H9 (cell line): ENCODE measurements around the gene BPIFB4. TPM values are rescaled to one million over a fixed set of nuclear protein-coding genes. Genes with fewer than 3 reads are reported as not detected.

Experiments
- DNase-seq: peaks from one replicate; pipeline ENCODE4 v3.0.0-alpha.2; 2017
- H2AFZ ChIP-seq: one replicate; pipeline ENCODE4 v1.6.1; 2013; ENCODE audit warnings: mild to moderate bottlenecking, low read length, control low read depth, moderate library complexity
- H2AK5ac ChIP-seq: 2 replicates; pipeline ENCODE4 v1.6.1; 2013; ENCODE audit warnings: low read length, control low read depth, mixed read lengths; ENCODE audit not compliant: insufficient read length
- H2BK120ac ChIP-seq: one replicate; pipeline ENCODE4 v1.6.1; 2013; ENCODE audit warnings: low read depth, mild to moderate bottlenecking, low read length, control low read depth, inconsistent platforms; ENCODE audit not compliant: poor library complexity, severe bottlenecking
- H2BK12ac ChIP-seq: 2 replicates; pipeline ENCODE4 v1.6.1; 2013; ENCODE audit warnings: low read length, control low read depth, mixed read lengths, low read depth; ENCODE audit not compliant: insufficient read length
- H2BK15ac ChIP-seq: 2 replicates; pipeline ENCODE4 v1.6.1; 2013; ENCODE audit warnings: low read depth, low read length, control low read depth
- H2BK20ac ChIP-seq: one replicate; pipeline ENCODE4 v1.6.1; 2013; ENCODE audit warnings: low read depth, mild to moderate bottlenecking, low read length, control low read depth, inconsistent platforms; ENCODE audit not compliant: poor library complexity, severe bottlenecking
- H2BK5ac ChIP-seq: 2 replicates; pipeline ENCODE4 v1.6.1; 2013; ENCODE audit warnings: low read length, control low read depth, mixed read lengths; ENCODE audit not compliant: insufficient read length
- H3K14ac ChIP-seq: 2 replicates; pipeline ENCODE4 v1.6.1; 2013; ENCODE audit warnings: low read length, control low read depth; ENCODE audit not compliant: insufficient read depth
- H3K18ac ChIP-seq: 2 replicates; pipeline ENCODE4 v1.6.1; 2013; ENCODE audit warnings: low read depth, mild to moderate bottlenecking, mixed read lengths, low read length, control low read depth; ENCODE audit not compliant: insufficient read length
- H3K23ac ChIP-seq: 2 replicates; pipeline ENCODE4 v1.6.1; 2013; ENCODE audit warnings: low read length, control low read depth, mixed read lengths, low read depth; ENCODE audit not compliant: insufficient read length
- H3K23me2 ChIP-seq: 2 replicates; pipeline ENCODE4 v1.6.1; 2013; ENCODE audit warnings: low read depth, mild to moderate bottlenecking, mixed read lengths, low read length, control low read depth; ENCODE audit not compliant: insufficient read length, poor library complexity, severe bottlenecking
- H3K27ac ChIP-seq: 2 replicates; pipeline ENCODE4 v1.5.1; 2013; ENCODE audit warnings: low read length, control low read depth, mixed read lengths, low read depth; ENCODE audit not compliant: insufficient read length
- H3K27me3 ChIP-seq: 2 replicates; pipeline ENCODE4 v1.6.1; 2013; ENCODE audit warnings: low read length, control low read depth, inconsistent platforms; ENCODE audit not compliant: insufficient read depth
- H3K4ac ChIP-seq: 2 replicates; pipeline ENCODE4 v1.6.1; 2013; ENCODE audit warnings: low read depth, mild to moderate bottlenecking, control low read depth, inconsistent platforms, low read length, moderate library complexity
- H3K4me1 ChIP-seq: 2 replicates; pipeline ENCODE4 v1.6.1; 2013; ENCODE audit warnings: low read length, control low read depth, inconsistent platforms; ENCODE audit not compliant: insufficient read depth
- H3K4me2 ChIP-seq: 2 replicates; pipeline ENCODE4 v1.6.1; 2013; ENCODE audit warnings: low read length, control low read depth, mixed read lengths; ENCODE audit not compliant: insufficient read length, insufficient read depth
- H3K56ac ChIP-seq: 2 replicates; pipeline ENCODE4 v1.6.1; 2013; ENCODE audit warnings: low read depth, mild to moderate bottlenecking, mixed read lengths, low read length, control low read depth; ENCODE audit not compliant: insufficient read length
- H3K79me1 ChIP-seq: 2 replicates; pipeline ENCODE4 v1.6.1; 2013; ENCODE audit warnings: low read depth, mild to moderate bottlenecking, moderate library complexity, low read length, control low read depth, inconsistent platforms; ENCODE audit not compliant: insufficient read depth, poor library complexity, severe bottlenecking
- H3K79me2 ChIP-seq: 2 replicates; pipeline ENCODE4 v1.6.1; 2013; ENCODE audit warnings: low read length, control low read depth, inconsistent platforms; ENCODE audit not compliant: insufficient read depth
- H3K9ac ChIP-seq: 2 replicates; pipeline ENCODE4 v1.6.1; 2013; ENCODE audit warnings: low read length, control low read depth, mixed read lengths; ENCODE audit not compliant: insufficient read length; ENCODE audit errors: extremely low read depth
- H3K9me3 ChIP-seq: one replicate; pipeline ENCODE4 v1.6.1; 2013; ENCODE audit warnings: low read depth, low read length, inconsistent platforms; ENCODE audit not compliant: control insufficient read depth
- H3T11ph ChIP-seq: one replicate; pipeline ENCODE4 v1.6.1; 2013; ENCODE audit warnings: mild to moderate bottlenecking, low read length, control low read depth, inconsistent platforms
- H4K20me1 ChIP-seq: one replicate; pipeline ENCODE4 v1.6.1; 2013; ENCODE audit not compliant: control insufficient read depth, insufficient read length, insufficient read depth
- H4K5ac ChIP-seq: 2 replicates; pipeline ENCODE4 v1.6.1; 2013; ENCODE audit warnings: low read depth, mild to moderate bottlenecking, mixed read lengths, low read length, control low read depth; ENCODE audit not compliant: insufficient read length
- H4K8ac ChIP-seq: replicated peaks from 2 replicates; pipeline ENCODE4 v1.6.1; 2013; ENCODE audit warnings: low read length, control low read depth, mixed read lengths, low read depth; ENCODE audit not compliant: insufficient read length
- H4K91ac ChIP-seq: 2 replicates; pipeline ENCODE4 v1.6.1; 2013; ENCODE audit warnings: low read depth, mild to moderate bottlenecking, moderate library complexity, mixed read lengths, low read length, control low read depth; ENCODE audit not compliant: insufficient read length
- H3K27ac Mint-ChIP-seq, 3 experiments: 2 replicates in 2 of 3; 3 replicates in 1 of 3; pipeline ENCODE4 v1.8.0; 2020 to 2021; ENCODE audit warnings: mixed read lengths in 3 of 3, mild to moderate bottlenecking in 1 of 3, moderate library complexity in 1 of 3
- H3K27me3 Mint-ChIP-seq: 2 replicates; pipeline ENCODE4 v1.8.0; 2021; ENCODE audit warnings: low read depth, mild to moderate bottlenecking, moderate library complexity, mixed read lengths
- H3K36me3 Mint-ChIP-seq, 3 experiments: 2 replicates in 2 of 3; 3 replicates in 1 of 3; pipeline ENCODE4 v1.8.0; 2020 to 2021; ENCODE audit warnings: low read depth in 3 of 3, mixed read lengths in 3 of 3; ENCODE audit not compliant: insufficient read depth in 1 of 3
- H3K4me1 Mint-ChIP-seq, 2 experiments: 2 replicates each; pipeline ENCODE4 v1.8.0; 2020; ENCODE audit warnings: mixed read lengths in 2 of 2
- H3K4me3 Mint-ChIP-seq, 2 experiments: 2 replicates in 1 of 2; 3 replicates in 1 of 2; pipeline ENCODE4 v1.8.0; 2020 to 2021; ENCODE audit warnings: mild to moderate bottlenecking in 2 of 2, mixed read lengths in 2 of 2, moderate library complexity in 1 of 2
- H3K9me3 Mint-ChIP-seq, 2 experiments: 2 replicates in 1 of 2; 3 replicates in 1 of 2; pipeline ENCODE4 v1.8.0; 2020; ENCODE audit warnings: mild to moderate bottlenecking in 2 of 2, mixed read lengths in 2 of 2, moderate library complexity in 1 of 2
- WGBS: extraction: QIAGEN DNeasy Blood & Tissue Kit; methylation state at CpG from one replicate; pipeline ENCODE4 v1.1.7; 2013; ENCODE audit warnings: missing lambda C conversion rate, low lambda C conversion rate, mixed read lengths; ENCODE audit not compliant: insufficient read length; ENCODE audit errors: extremely low coverage; 5-methylcytosine and 5-hydroxymethylcytosine counted together
- total RNA-seq: library from RNA; stranded (reverse); gene quantifications from 2 replicates; pipeline ENCODE4 v1.2.1, GENCODE V29; 2021
- TF ChIP-seq, protein P1 (sequence below): fragments of 200-600 bp; sonication (generic); conservative IDR thresholded peaks from 3 replicates; pipeline ENCODE4 v1.8.0; 2021; ENCODE audit warnings: antibody characterized with exemption, mild to moderate bottlenecking

BPIFB4 gene
- total RNA-seq, 1 experiment from 2014 or later, result not detected

DNA sequence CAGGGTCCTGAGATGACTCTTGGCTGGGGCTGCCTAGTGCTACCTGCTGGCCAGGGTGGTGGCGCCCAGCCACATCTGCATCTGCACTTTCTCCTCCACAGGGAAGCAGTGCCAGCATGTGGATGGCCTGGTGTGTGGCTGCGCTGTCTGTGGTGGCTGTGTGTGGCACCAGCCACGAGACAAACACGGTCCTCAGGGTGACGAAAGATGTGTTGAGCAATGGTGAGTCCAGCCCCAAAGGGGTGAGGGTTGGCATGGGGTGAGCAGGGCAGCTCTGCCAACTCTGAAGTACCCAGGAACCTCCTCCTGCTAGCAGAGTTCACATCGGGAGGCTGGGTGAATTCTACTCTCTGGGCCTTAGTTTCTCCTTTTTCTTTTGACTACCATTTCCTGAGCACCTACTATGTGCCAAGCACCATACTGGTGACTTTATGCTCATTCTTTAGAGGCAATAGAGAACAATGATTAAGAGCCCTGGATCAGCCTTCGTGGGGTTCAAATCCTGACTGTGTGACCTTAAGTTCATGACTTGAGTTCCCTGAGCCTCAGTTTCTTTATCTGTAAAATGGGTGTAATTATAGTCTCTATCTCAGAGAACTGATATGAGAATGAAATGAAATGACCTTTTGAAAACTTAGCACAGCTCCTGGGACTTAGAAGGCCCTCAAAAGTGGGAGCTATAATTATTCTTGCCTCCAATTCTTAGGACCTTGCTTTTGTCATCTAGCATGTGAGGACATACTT is 2.1 kb downstream of the BPIFB4 start:
- no peak overlapping the region for H3K4me3 Mint-ChIP-seq
- H3K9me3 Mint-ChIP-seq, result no peaks in the 10 kb centered on the region
- no peak overlapping the region for H3K23ac ChIP-seq

More for the DNA sequence above, 2.1 kb downstream of the BPIFB4 start:
- Mint-ChIP-seq H3K27me3 (peaks cover 11% of the 10 kb centered on the region), H3K4me1 (peaks cover 0 to 3% of the 10 kb centered on the region in 2 experiments; a peak in 1 of 4 replicates), H3K27ac (no peak overlapping the region), H3K36me3 (no peaks in the 10 kb centered on the region)
- H3K4me2 ChIP-seq, result no peak overlapping the region
- no peaks in the 10 kb centered on the region for H3K9me3 ChIP-seq
- H2BK20ac ChIP-seq, result no peak overlapping the region
- H3K4me1 ChIP-seq, result no peaks in the 10 kb centered on the region
- H3K9ac ChIP-seq, result no peak overlapping the region
- no peak overlapping the region for H2BK120ac ChIP-seq
- no peaks in the 10 kb centered on the region for H3K79me2 ChIP-seq
- H3K23me2 ChIP-seq, result no peaks in the 10 kb centered on the region
- no peak overlapping the region for H3K18ac ChIP-seq
- no peak overlapping the region for H4K5ac ChIP-seq
- no peak overlapping the region for H3K27ac ChIP-seq
- H3K56ac ChIP-seq, result no peak overlapping the region
- no peak overlapping the region for H2AFZ ChIP-seq
- TF ChIP-seq, protein P1, sequence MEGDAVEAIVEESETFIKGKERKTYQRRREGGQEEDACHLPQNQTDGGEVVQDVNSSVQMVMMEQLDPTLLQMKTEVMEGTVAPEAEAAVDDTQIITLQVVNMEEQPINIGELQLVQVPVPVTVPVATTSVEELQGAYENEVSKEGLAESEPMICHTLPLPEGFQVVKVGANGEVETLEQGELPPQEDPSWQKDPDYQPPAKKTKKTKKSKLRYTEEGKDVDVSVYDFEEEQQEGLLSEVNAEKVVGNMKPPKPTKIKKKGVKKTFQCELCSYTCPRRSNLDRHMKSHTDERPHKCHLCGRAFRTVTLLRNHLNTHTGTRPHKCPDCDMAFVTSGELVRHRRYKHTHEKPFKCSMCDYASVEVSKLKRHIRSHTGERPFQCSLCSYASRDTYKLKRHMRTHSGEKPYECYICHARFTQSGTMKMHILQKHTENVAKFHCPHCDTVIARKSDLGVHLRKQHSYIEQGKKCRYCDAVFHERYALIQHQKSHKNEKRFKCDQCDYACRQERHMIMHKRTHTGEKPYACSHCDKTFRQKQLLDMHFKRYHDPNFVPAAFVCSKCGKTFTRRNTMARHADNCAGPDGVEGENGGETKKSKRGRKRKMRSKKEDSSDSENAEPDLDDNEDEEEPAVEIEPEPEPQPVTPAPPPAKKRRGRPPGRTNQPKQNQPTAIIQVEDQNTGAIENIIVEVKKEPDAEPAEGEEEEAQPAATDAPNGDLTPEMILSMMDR, result no peak
- no peak overlapping the region for H2BK5ac ChIP-seq
- no peak overlapping the region for H3K14ac ChIP-seq
- no peak overlapping the region for H2BK12ac ChIP-seq
- H2AK5ac ChIP-seq, result no peak overlapping the region
- no peaks in the 10 kb centered on the region for H3K79me1 ChIP-seq
- H3T11ph ChIP-seq, result no peak overlapping the region
- no peak overlapping the region for H4K8ac ChIP-seq
- no peaks in the 10 kb centered on the region for H3K27me3 ChIP-seq
- no CpG with 5 or more reads among the region's 7 CpGs for WGBS
- no peak overlapping the region for H3K4ac ChIP-seq
- DNase-seq, result no peak
- no peak overlapping the region for H2BK15ac ChIP-seq
- no peaks in the 10 kb centered on the region for H4K20me1 ChIP-seq
- no peak overlapping the region for H4K91ac ChIP-seq
